Erythroblast (primary cell): ENCODE data around the gene CCDC136.

ENCODE experiments used
- GATA1 ChIP-seq: IDR thresholded peaks from 2 replicates; pipeline ENCODE4 v1.6.1; 2011; ENCODE audit warnings: low read depth, mild to moderate bottlenecking, control low read depth, low read length, moderate library complexity
- POLR2A ChIP-seq: IDR thresholded peaks from 2 replicates; pipeline ENCODE4 v1.6.1; 2011; ENCODE audit warnings: mild to moderate bottlenecking, low read length

DNA sequence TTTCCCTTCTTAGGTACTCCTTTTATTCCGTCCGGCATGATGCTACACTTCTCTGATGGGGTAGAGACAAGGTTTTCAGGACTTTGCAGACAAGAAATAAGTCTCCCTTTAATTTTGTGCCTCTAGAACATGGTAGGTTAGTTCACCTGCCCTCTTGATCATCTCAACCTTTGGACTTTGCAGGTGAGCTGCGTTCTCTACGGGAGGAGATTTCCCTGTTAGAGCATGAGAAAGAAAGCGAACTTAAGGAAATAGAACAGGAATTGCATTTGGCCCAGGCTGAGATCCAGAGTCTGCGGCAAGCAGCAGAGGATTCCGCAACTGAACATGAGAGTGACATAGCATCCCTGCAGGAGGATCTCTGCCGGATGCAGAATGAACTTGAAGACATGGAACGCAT, 9.2 kb downstream of the CCDC136 start:
- TF ChIP-seq POLR2A (no peak), GATA1 (no peak)
